ENCODE measurements around the gene DTL.

Gene DTL

DNA sequence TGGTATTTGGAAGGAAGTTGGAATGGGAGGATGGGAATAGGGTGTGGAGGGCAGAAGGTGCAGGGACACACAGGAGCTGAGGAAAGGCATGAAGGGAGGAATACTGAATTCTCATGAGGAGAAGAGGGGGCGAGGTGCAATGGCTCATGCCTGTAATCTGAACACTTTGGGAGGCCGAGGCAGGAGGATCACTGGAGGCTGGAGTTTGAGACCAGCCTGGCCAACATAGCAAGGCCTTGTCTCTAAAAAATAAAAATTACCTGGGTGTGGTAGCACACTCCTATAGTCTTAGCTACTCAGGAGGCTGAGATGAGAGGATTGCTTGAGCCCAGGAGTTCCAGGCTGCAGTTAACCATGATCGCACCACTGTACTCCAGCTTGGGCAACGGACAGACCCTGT, 117.3 kb downstream of the DTL start:
- no peaks in the 10 kb centered on the region for H3F3A ChIP-seq (ENCODE audit: insufficient read depth)
- H3K9ac ChIP-seq (ENCODE audit: low read length), result no peak overlapping the region
- H4K20me1 ChIP-seq (ENCODE audit: low read depth, low read length), result no peaks in the 10 kb centered on the region
- no peak for TF ChIP-seq EZH2phosphoT487 (conservative IDR thresholded peaks at IDR 0.05; ENCODE audit: low read length)
- TF ChIP-seq, protein P1, sequence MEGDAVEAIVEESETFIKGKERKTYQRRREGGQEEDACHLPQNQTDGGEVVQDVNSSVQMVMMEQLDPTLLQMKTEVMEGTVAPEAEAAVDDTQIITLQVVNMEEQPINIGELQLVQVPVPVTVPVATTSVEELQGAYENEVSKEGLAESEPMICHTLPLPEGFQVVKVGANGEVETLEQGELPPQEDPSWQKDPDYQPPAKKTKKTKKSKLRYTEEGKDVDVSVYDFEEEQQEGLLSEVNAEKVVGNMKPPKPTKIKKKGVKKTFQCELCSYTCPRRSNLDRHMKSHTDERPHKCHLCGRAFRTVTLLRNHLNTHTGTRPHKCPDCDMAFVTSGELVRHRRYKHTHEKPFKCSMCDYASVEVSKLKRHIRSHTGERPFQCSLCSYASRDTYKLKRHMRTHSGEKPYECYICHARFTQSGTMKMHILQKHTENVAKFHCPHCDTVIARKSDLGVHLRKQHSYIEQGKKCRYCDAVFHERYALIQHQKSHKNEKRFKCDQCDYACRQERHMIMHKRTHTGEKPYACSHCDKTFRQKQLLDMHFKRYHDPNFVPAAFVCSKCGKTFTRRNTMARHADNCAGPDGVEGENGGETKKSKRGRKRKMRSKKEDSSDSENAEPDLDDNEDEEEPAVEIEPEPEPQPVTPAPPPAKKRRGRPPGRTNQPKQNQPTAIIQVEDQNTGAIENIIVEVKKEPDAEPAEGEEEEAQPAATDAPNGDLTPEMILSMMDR (IDR thresholded peaks at IDR 0.05; ENCODE audit: insufficient read depth, low read length, poor library complexity, severe bottlenecking), result no peak
- no peaks in the 10 kb centered on the region for H3K36me3 ChIP-seq (ENCODE audit: low read length)
- no peaks in the 10 kb centered on the region for H3K27me3 ChIP-seq (ENCODE audit: low read length)
- H3K9me3 ChIP-seq (ENCODE audit: insufficient read depth, low read length), result no peaks in the 10 kb centered on the region
- H3K4me2 ChIP-seq (ENCODE audit: low read depth, low read length, poor library complexity, severe bottlenecking), result no peak overlapping the region
- H3K9me2 ChIP-seq (replicated peaks; ENCODE audit: insufficient read depth, low read length), result no peaks in the 10 kb centered on the region
- no peak overlapping the region for H3K27ac ChIP-seq (ENCODE audit: low read depth, low read length)
- no peak overlapping the region for H2AFZ ChIP-seq (ENCODE audit: low read depth, low read length, severe bottlenecking)
- H3K79me2 ChIP-seq (ENCODE audit: insufficient read depth, low read length), result no peaks in the 10 kb centered on the region
- H3K4me3 ChIP-seq (ENCODE audit: insufficient read depth, low read length, poor library complexity, severe bottlenecking), result no peak overlapping the region

DNA sequence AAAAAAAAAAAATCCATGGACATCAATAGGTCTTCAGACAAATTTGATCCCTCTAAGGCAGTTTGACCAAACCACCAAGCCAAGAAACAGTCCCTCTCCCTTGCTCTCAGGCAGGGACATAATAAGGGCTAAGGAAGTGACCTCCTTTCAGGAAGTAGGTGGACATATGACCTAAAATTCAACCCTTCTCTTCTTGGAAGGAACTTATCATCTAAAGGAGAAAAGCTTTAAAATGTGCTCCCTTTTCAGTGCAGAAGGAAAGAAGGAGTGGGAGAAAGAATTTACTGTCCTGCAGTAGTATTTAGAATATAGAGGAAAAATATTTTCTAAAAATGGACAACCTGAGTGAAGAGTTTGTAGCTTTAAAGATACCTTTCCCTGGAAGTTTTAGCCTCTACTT, 118.1 kb downstream of the DTL start:
- no peaks in the 10 kb centered on the region for H3K36me3 ChIP-seq (ENCODE audit: low read length)
- H4K20me1 ChIP-seq (ENCODE audit: low read depth, low read length), result no peaks in the 10 kb centered on the region
- no peaks in the 10 kb centered on the region for H3F3A ChIP-seq (ENCODE audit: insufficient read depth)
- no peak overlapping the region for H3K9ac ChIP-seq (ENCODE audit: low read length)
- no peaks in the 10 kb centered on the region for H3K79me2 ChIP-seq (ENCODE audit: insufficient read depth, low read length)
- H3K27me3 ChIP-seq (ENCODE audit: low read length), result no peaks in the 10 kb centered on the region
- TF ChIP-seq, protein P1 (IDR thresholded peaks at IDR 0.05; ENCODE audit: insufficient read depth, low read length, poor library complexity, severe bottlenecking), result no peak
- TF ChIP-seq EZH2phosphoT487 (conservative IDR thresholded peaks at IDR 0.05; ENCODE audit: low read length), result no peak
- no peaks in the 10 kb centered on the region for H3K9me3 ChIP-seq (ENCODE audit: insufficient read depth, low read length)
- no peak overlapping the region for H3K4me2 ChIP-seq (ENCODE audit: low read depth, low read length, poor library complexity, severe bottlenecking)
- no peak overlapping the region for H2AFZ ChIP-seq (ENCODE audit: low read depth, low read length, severe bottlenecking)
- H3K4me3 ChIP-seq (ENCODE audit: insufficient read depth, low read length, poor library complexity, severe bottlenecking), result no peak overlapping the region
- H3K9me2 ChIP-seq (replicated peaks; ENCODE audit: insufficient read depth, low read length), result no peaks in the 10 kb centered on the region
- no peak overlapping the region for H3K27ac ChIP-seq (ENCODE audit: low read depth, low read length)

Data from SU-DHL-6 (cell line).